ENCODE measurements around the gene CDH4. TPM values are rescaled to one million over a fixed set of nuclear protein-coding genes. Genes with fewer than 3 reads are reported as not detected.
"Not testable (repeated sequence)": the region's sequence is repeated elsewhere in the genome, so short reads cannot be mapped to it uniquely, and the experiment has no call there.

CDH4 gene
- total RNA-seq, 4 donors from 2014 or later, result under 0.01 to 0.56 (median 0.19) TPM; not detected in 1

- no peak for ATAC-seq (ENCODE audit: low FRiP score)
- no peak for TF ChIP-seq CTCF (IDR thresholded peaks at IDR 0.05)
- no peak for DNase-seq (ENCODE audit: low spot score)
These were observed 690.5 kb downstream of the CDH4 start for GRCh38 chr20:61942526-61942925.

GRCh38 chr20:61944967-61945366 lies 692.9 kb downstream of the CDH4 start:
- not testable (repeated sequence) for ATAC-seq (ENCODE audit: low FRiP score); DNase-seq (ENCODE audit: low spot score)

- DNase-seq (ENCODE audit: low spot score); ATAC-seq (ENCODE audit: low FRiP score): not testable (repeated sequence)
These were observed 693.4 kb downstream of the CDH4 start for GRCh38 chr20:61945495-61945894.

- ATAC-seq (ENCODE audit: low FRiP score); DNase-seq (ENCODE audit: low spot score): not testable (repeated sequence)
These were observed 696.0 kb downstream of the CDH4 start for GRCh38 chr20:61948056-61948455.

- TF ChIP-seq CTCF (IDR thresholded peaks at IDR 0.05), result no peak
- DNase-seq (ENCODE audit: low spot score) (no peak), ATAC-seq (ENCODE audit: low FRiP score) (no peak)
These were observed 696.7 kb downstream of the CDH4 start for GRCh38 chr20:61948586-61949362.

GRCh38 chr20:61949363-61949713 lies 697.3 kb downstream of the CDH4 start:
- no peak for TF ChIP-seq CTCF (IDR thresholded peaks at IDR 0.05)
- DNase-seq (ENCODE audit: low spot score) (no peak), ATAC-seq (ENCODE audit: low FRiP score) (no peak)

GRCh38 chr20:61949714-61950640 lies 697.9 kb downstream of the CDH4 start:
- no peak for TF ChIP-seq CTCF (IDR thresholded peaks at IDR 0.05)
- no peak for ATAC-seq (ENCODE audit: low FRiP score)

GRCh38 chr20:61950641-61951071 lies 698.6 kb downstream of the CDH4 start:
- ATAC-seq (ENCODE audit: low FRiP score), result no peak
- DNase-seq (ENCODE audit: low spot score), result no peak
- no peak for TF ChIP-seq CTCF (IDR thresholded peaks at IDR 0.05)

More at GRCh38 chr20:61949714-61950640, 697.9 kb downstream of the CDH4 start:
- no peak for DNase-seq (ENCODE audit: low spot score)
